Right ventricle myocardium superior (tissue), 1 donor: Measurements from ENCODE around the gene KIAA0232. TPM values are rescaled to one million over a fixed set of nuclear protein-coding genes. Genes with fewer than 3 reads are reported as not detected.
"Not testable (repeated sequence)": the region's sequence is repeated elsewhere in the genome, so short reads cannot be mapped to it uniquely, and the experiment has no call there.

Source experiments
- ATAC-seq: fragments of 200-7000 bp; cut with Tn5 transposase; one replicate; pipeline ENCODE4 v1.9.1; 2020; ENCODE audit warnings: mild to moderate bottlenecking; ENCODE audit not compliant: poor library complexity
- DNase-seq: peaks from one replicate; pipeline ENCODE4 v3.0.0-alpha.2; 2020
- intact Hi-C: fragments of 100-400 bp; cut with DNase I; formaldehyde crosslinking; loops from one replicate; pipeline ENCODE4 v1.11.2; 2022
- total RNA-seq: library from RNA; stranded (reverse); fragmentation: NEBNext Ultra II Directional; extraction: Animal tissue kit (Norgen Biotek cat#: 25700); gene quantifications from one replicate; pipeline ENCODE4 v1.2.1, GENCODE V29; 2021
- donor health status: DM: no; HTN: yes; CAD: no; lungs with severe emphysema.

Gene KIAA0232
- total RNA-seq, 1 donor from 2014 or later, result 75.0 TPM

DNA sequence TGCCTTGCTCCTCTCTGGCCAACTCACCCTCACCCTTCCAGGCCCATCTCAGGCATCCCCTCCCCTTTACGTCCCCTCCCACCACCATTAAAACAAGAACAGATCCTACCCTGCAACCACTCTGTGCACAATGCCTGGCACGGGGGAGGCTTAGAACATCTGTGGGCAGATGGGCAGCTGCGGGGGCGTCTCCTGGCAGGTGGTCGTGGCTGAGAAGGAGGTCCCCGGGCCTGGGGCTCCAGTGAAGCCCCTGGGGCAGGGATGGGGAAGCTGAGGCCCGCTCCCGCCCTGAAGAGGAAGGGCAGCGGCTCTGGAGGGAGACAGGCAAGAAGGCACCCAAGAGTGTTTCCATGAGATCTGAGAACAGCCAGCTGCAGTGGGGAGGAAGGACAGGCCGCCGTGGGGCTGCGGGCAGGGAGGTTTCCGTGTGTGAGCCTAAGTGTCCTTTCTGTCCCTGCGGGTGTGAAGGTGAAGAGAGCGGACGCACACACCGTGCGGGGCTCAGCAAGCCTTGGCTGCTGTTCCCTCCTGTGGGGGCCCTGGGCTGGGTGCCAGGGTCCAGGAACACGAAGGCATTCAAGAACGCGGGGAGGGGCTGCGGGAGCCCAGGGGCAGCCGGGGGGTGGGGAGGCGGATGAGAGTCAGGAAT is 119.3 kb downstream of the KIAA0232 start:
- ATAC-seq, result peak; percentile 40
- intact Hi-C loops, result no loop called here
- DNase-seq, result no peak

DNA sequence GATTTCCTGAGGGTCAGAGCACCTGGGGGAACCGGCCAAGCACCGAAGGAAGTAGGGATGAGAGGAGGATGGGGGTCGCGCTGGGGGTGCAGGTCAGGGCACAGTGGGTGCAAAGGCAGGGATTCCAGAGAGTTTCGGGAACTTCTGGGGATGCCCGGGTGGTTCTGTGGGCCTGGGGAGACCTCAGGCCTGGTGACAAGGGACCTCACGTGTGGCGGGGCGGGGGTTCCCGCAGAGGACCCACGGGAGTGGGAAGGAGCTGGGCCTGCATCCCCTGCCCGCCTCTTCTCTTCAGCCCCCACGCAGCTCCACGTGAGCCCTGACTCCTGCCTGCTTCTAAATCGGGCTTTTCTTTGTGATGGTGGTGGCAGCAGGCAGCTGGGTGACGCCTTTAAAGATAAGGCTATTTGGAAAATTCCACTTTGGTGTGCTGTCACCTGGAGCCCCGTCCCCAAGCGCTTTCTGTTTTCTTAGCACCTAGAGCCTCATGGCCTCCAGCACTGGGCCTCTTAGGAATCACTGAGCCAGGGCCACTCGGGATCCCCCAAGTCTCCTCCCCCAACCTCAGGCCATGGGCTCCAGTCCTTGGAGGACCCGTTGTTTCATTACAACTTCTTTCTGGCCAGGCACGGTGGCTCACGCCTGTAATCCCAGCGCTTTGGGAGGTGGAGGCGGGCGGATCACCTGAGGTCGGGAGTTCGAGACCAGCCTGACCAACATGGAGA is 120.0 kb downstream of the KIAA0232 start:
- ATAC-seq (peak; percentile 29), DNase-seq (no peak)
- intact Hi-C loops, result no loop called here

DNA sequence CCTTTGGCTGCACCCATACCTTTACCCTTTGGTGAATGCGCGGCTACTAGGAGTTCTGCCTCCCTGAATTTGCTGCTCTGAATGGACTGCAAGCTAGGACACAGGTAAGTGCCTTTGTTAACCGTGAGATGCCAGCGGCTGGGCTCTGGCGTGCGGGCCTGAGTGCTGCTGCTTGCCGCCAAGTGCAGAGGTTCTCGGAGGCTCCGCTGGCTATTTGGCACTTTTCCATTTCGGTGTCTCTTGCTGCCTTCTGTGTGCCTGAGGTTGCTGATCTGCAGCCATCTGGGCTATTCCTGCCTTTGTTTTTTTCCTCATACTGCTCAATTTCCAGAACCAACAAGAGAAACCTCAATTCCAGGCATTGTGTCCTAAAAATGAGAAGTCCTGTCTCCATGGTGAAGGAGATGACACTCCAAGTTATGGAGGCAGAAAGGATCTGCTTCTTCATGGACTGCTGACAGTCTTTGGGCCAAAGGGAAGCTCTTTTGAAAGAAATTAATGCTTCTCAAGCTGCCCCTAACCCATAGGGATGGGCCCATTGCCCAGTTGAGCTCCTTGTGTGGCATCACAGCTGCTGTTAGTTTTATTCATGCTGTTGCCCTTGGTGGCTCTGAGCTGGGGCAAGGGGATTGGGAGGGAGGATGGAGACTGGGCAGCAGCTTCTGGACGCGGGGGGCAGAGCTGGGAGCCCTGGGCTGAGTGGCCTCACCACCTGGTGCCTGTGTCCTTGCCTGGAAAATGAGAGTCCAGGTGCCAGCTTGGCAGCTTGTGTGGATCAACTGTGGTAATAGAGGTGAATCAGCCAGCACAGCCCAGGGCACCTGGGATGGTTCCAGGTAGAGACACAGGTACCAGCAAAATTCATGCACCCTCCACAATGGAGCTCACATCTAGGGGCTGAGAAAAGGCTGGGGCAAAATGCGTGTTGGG is 123.3 kb downstream of the KIAA0232 start:
- ATAC-seq (no peak), DNase-seq (no peak)
- intact Hi-C loops, result loop anchor here (5.0 kb wide), 1 partner anchor 167 kb away; no protein-coding TSS in a partner anchor

DNA sequence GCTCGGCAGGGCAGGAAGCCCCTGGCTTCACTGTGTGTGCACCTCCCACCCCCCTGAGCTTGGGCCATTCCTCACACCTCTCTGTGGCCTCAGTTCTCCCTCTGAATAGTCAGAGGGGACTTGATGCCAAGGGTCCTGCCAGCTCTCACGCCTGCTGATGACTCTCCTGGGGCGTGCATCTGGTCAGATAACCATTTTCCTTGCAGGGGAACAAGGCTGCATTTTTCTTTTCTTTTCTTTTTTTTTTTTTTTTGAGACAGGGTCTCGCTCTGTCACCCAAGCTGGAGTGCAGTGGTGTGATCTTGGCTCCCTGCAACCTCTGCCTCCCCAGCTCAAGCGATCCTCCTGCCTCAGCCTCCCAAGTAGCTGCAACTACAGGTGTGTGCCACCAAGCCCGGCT is 124.0 kb downstream of the KIAA0232 start:
- not testable (repeated sequence) for ATAC-seq, DNase-seq
- intact Hi-C loops, result loop anchor here (5.0 kb wide), 1 partner anchor 166 kb away; no protein-coding TSS in a partner anchor

DNA sequence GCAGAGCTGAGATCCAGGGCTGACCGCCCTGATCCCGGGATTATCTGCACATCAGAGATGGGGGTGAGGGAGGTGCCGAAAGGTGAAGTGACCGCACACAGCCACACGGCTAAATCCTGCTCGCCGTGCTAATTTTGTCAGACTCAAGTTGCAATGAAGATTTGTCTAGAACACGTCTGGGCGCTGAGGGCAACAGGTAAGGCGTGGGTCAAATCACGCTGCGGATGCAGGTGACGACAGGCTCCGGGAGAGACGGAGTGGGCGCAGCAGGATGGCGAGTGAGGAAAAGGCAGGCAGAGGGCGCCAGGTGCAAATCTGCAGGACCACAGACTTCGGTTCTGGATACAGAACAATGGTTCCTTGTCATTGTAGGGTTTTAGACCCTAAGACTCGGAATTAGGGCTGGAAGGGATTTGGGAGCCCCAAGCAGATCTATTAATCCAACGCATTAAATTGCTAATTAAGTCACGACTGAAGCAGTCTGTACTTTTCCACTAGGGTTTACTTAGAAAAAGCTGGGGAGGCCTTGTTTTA is 125.2 kb downstream of the KIAA0232 start:
- DNase-seq, result peak; percentile 66
- ATAC-seq, result peak; percentile 9
- intact Hi-C loops, result loop anchor here (5.0 kb wide), 1 partner anchor 165 kb away; no protein-coding TSS in a partner anchor

DNA sequence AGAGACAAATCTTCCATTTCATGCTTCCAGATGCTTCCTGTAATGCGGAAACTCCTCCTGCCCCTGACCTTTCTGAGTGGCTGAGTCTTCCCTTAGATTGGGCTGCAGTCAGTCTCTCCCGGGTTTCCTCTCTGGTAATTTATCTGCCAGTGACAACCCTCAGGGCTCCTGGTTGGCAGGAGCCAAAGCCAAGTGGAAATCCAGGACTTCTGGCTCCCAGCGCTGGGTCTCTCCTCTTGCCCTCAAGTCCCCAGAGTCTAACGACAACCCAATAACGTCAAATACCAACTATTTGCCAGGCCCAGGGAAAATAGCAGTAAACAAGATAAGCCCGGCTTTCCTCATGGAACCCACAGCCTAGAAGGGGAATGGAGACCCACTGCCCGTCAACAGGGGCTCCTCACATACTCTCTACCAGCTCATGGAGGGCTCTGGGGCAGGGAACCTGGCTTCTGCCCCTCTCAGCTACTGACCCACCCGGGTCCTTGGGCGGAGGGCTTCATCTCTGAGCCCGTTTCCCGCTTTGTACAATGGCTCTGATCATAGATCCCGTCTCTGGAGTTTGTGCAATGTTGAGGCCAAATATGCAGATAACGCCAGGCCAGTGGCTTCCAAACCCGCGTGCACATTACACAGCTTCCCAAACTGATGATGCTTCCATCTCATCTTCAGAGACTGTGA is 126.0 kb downstream of the KIAA0232 start:
- intact Hi-C loops, result loop anchor here (5.0 kb wide), 1 partner anchor 164 kb away; no protein-coding TSS in a partner anchor
- DNase-seq (no peak), ATAC-seq (no peak)

DNA sequence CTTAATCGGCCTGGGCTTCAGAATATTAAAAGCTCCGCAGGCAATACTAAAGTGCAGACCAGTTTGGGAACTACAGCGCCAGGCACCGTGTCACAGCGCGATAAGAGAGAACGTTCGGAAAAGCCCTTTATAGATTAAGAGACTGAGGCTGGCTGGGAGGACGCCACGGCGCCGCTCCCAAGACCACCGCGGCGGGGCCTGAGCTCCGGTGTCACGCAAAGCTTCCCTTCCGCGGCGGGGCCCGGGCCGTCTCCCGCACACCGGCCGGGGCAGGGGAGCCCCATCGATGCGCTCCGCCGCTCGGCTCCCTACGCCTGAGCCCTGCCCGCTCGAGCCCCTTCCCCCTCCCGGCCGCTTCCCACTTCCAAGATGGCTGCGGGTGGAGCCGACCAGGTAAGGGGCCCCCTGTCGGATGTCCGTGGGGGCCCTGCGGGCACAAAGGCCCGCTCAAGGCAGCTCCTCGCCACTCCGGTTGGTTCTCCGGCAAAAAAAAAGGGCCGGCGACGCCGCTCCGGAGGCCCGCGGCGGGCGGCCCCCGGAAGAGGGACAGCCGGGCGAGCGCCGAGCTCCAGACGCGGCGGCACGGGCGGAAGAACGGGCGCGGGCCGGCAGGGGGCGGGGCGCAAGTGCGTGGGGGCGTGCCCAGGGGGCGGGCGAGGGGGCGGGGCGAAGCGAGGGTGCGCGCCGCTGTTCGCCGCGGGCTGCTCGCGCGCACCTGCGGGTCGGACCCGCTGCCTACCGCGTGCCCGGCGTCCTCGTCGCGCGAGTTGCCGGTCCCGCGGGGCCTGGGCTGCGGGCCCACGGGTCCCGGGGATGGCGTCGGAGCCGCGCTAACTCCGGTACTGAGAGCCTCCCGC is 126.8 kb downstream of the KIAA0232 start, which contains the start of gene TBC1D14:
TSS of gene TBC1D14 (plus strand) at position 714 of the 857 bp plus-strand sequence. CDS start 13,564 bp downstream, outside the sequence.
- intact Hi-C loops, result loop anchor here (5.0 kb wide), 1 partner anchor 163 kb away; no protein-coding TSS in a partner anchor
- peak; percentile 93 for DNase-seq
- peak; percentile 93 for ATAC-seq

DNA sequence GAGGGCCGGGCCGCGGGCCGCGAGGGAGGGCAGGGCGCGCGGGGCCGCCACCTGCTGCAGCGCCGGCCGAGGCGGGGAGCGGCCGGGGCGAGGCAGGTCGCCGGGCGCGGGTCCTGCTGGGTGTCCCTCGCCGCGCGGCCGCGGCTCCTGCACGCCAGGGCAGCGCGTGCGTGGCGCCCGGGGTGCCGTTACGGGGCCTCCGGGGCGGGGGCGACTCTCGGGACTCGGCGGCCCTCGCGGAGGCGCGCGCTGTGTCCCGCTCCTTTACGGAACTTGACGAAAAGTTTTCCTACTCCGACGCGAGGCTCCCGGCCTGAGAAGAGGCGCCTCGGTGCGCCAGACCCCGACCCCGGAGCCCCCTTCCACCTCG is 127.4 kb downstream of the KIAA0232 start:
- DNase-seq (peak; percentile 71), ATAC-seq (peak; percentile 2)
- intact Hi-C loops, result loop anchor here (5.0 to 10.0 kb wide), 2 partner anchors 75 to 162 kb away; no protein-coding TSS in a partner anchor

DNA sequence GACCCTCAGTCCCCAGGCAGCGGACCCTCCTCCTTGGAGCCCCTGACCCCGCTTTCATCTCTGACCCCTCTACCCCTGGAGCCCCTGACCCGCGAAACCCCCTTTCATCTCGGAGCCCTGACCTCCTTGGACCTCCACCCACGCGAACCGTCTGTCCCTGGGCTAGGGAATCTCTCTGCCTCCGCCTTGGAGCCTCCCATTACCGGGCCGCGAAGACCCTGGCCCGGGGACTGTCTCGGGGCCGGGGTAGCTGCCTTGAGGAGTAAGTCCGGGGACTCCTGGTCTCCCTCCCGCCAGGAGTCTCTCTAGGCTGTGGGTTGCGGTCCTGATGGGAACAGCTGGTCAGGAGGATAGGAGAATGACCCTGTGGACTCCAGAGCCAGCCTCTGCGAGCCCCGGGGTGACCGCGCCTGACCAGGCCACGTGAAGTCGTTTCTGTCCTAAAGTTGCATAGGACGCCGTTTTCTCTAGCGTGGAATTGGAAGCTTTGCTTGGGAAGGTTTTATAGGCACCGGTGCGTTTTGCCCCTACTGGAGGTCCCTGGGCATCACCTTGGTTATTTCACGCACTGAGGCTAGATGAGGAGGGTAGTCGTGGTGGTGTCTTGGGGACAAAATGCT is 127.9 kb downstream of the KIAA0232 start:
- no peak for ATAC-seq
- DNase-seq, result no peak
- intact Hi-C loops, result loop anchor here (10.0 kb wide), 1 partner anchor 74 kb away; no protein-coding TSS in a partner anchor

DNA sequence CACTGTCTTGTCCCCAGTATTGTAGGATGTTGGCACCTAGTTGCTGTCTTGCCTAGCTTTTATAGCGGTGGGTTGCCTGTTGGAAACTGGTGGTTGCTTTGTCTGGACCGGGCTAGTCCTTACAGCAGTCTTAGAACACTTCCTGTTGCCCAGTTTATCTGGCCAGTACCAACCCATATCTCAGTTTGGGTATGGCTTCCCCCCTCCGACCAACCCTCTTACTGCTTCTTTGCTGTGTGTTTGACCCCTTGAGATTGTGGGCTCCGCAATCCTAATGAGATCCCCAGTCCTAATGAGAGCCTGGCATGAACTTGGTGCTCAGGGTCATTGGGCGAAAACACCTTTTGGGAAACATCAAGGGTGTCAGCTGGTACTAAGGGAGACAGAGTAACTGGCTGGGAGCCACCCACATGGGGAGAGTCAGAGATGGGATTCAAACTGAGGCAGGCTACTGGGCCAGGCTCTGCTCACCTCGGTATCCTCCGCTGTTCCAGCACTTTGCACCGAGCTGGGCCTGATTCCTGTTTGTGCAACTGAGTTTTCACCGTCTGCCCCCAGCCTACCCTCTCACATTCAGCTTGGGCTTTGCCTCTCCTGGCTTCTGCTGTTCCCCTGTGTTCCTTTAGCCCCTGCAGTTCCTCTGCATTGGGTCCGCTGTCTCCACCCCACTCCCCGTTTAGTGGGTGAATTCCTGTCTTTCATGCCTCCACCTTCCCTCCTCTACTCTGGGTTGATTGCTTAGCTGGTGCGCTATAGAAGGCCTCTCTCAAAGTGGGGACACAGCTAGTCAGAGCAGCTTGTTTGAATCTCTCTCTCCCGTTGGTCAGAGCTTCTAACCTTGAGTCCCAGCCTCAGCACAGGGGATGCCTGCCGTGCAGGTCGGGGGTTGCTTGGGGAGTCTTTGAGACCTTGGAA is 128.7 kb downstream of the KIAA0232 start:
- DNase-seq (no peak), ATAC-seq (no peak)
- intact Hi-C loops, result loop anchor here (10.0 kb wide), 1 partner anchor 74 kb away; no protein-coding TSS in a partner anchor

DNA sequence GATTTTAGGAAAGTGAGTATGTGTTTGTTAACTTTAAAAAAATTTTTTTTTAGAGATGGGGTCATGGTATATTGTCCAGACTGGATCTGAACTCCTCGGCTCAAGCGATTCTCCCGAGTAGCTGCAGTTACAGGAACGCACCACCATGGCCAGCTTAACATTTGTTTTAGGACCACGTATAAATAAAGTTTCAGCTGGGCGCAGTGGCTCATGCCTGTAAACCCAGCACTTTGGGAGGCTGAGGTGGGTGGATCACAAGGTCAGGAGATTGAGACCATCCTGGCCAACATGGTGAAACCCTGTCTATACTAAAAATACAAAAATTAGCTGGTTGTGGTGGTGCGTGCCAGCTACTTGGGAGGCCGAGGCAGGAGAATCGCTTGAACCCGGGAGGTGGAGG is 129.4 kb downstream of the KIAA0232 start:
- intact Hi-C loops, result loop anchor here (10.0 kb wide), 1 partner anchor 73 kb away; no protein-coding TSS in a partner anchor
- DNase-seq, ATAC-seq: not testable (repeated sequence)

DNA sequence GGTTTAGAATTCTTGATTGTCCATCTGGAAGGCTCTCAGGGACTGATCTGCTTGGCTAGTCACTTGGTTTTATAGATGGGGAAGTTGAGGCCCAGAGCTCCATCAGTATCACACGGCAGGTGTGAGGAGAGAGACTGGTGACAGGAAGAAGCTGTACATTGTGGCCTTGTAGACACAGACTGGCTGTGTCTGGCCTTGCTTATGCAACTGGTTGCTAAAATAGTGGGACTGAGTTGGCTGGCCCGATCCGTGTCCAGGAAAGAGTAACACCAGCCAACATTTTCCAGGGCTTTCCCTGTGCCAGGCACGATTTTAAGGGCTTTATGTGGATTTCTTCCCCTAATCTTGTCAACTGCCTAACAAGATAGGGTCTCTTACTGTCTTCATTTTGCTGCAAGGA is 129.9 kb downstream of the KIAA0232 start:
- intact Hi-C loops, result loop anchor here (10.0 kb wide), 1 partner anchor 72 kb away; no protein-coding TSS in a partner anchor
- ATAC-seq (peak; percentile 41), DNase-seq (no peak)

DNA sequence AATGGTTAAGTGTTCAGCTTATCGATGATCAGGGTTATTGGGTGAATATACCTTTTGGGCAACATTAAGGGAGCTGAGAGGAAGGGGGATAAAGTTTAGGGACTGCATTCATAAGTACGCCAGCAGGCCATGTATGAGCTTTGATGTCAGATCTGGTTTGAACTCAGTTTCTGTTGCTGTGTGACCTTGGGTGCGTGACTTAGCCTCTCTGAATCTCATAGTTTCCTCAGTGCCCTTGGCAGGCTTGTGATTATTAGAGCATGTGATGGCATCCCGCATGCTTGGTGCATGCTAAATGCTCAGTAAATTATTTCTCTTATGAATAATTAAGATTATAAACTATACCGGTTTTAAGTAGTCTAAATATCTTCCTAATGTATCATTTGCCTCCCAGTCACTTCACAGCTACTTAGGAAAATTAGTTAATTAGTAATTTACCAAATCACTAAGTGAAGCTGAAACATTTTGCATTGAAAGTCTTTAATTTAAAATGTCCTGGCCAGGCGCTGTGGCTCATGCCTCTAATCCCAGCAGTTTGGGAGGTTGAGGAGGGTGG is 130.9 kb downstream of the KIAA0232 start:
- ATAC-seq (no peak), DNase-seq (no peak)
- intact Hi-C loops, result loop anchor here (10.0 kb wide), 1 partner anchor 71 kb away; no protein-coding TSS in a partner anchor

DNA sequence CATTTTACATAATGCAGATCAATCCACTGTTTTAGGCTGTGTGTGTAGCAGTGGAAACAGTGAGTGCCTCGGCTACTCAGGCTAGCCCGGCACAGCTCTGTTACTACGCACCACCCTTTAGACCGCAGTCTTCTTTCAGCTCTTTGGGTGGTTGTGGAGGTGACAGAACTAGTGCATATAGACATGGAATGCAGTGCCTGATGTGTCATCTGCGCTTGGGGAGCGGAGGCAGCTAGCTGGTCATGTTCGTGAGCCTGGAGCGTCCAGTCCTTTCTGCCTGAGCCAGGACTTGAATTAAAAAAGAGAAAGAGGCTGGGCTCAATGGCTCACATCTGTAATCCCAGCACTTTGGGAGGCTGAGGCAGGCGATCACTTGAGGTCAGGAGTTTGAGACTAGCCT is 131.9 kb downstream of the KIAA0232 start:
- ATAC-seq, result no peak
- no peak for DNase-seq
- intact Hi-C loops, result loop anchor here (10.0 kb wide), 1 partner anchor 70 kb away; no protein-coding TSS in a partner anchor
